ENCODE results near the gene EPHB4. TPM values are rescaled to one million over a fixed set of nuclear protein-coding genes. Genes with fewer than 3 reads are reported as not detected.

Gene EPHB4
- total RNA-seq, 4 donors from 2014 or later = 73.5 to 374 (median 163) TPM

- Histone ChIP-seq H3K36me3 (no peaks in the 10 kb centered on the region), H3K27me3 (no peaks in the 10 kb centered on the region), H3K27ac (peak overlapping the region in 1 of 2 donors; percentile 92), H3K4me3 (no peak overlapping the region), H3K9me3 (no peaks in the 10 kb centered on the region), H3K4me1 (no peaks in the 10 kb centered on the region)
- intact Hi-C loops (cut with DNase I; ENCODE audit: low total_unique reads) = no loop called here
- TF ChIP-seq CTCF (IDR thresholded peaks at IDR 0.05) (no peak), POLR2A (IDR thresholded peaks at IDR 0.05) (no peak)
- DNase-seq = no peak
Measured at GRCh38 chr7:100830396-100830795, 3.1 kb upstream of the EPHB4 start.

- Histone ChIP-seq H3K36me3 (no peaks in the 10 kb centered on the region), H3K9me3 (no peaks in the 10 kb centered on the region), H3K27ac (peak overlapping the region; percentile 92 to 96), H3K4me3 (no peak overlapping the region), H3K27me3 (no peaks in the 10 kb centered on the region), H3K4me1 (no peaks in the 10 kb centered on the region)
- DNase-seq = peak; percentile 44 to 75
- no peak for TF ChIP-seq POLR2A (IDR thresholded peaks at IDR 0.05)
- TF ChIP-seq CTCF (IDR thresholded peaks at IDR 0.05) = no peak
- intact Hi-C loops (cut with DNase I; ENCODE audit: low total_unique reads) = no loop called here
Measured at GRCh38 chr7:100829150-100829716, 1.9 kb upstream of the EPHB4 start.

GRCh38 chr7:100826514-100827329 lies 601 bp downstream of the EPHB4 start:
- Histone ChIP-seq H3K4me1 (no peaks in the 10 kb centered on the region), H3K9me3 (no peaks in the 10 kb centered on the region), H3K27me3 (no peaks in the 10 kb centered on the region), H3K36me3 (no peaks in the 10 kb centered on the region), H3K4me3 (peak overlapping the region; percentile 54 to 88), H3K27ac (peak overlapping the region; percentile 92 to 96)
- intact Hi-C loops (cut with DNase I; ENCODE audit: low total_unique reads) = no loop called here
- TF ChIP-seq POLR2A (IDR thresholded peaks at IDR 0.05) = no peak
- TF ChIP-seq CTCF (IDR thresholded peaks at IDR 0.05) = no peak
- peak; percentile 47 to 51 for DNase-seq

- intact Hi-C loops (cut with DNase I; ENCODE audit: low total_unique reads) = no loop called here
- DNase-seq = peak in 1 of 2 donors; percentile 55
- TF ChIP-seq CTCF (IDR thresholded peaks at IDR 0.05) (peak in 2 of 4 experiments; percentile 28 to 45), POLR2A (IDR thresholded peaks at IDR 0.05) (no peak)
- Histone ChIP-seq H3K9me3 (no peaks in the 10 kb centered on the region), H3K36me3 (no peaks in the 10 kb centered on the region), H3K4me1 (no peaks in the 10 kb centered on the region), H3K4me3 (peak overlapping the region; percentile 54 to 88), H3K27ac (peak overlapping the region; percentile 92 to 96), H3K27me3 (no peaks in the 10 kb centered on the region)
Measured at GRCh38 chr7:100825751-100826513, 1.4 kb downstream of the EPHB4 start.

All from uterus (tissue), 4 donors.